B cell (primary cell): ENCODE data around the gene ABCG1. TPM values are rescaled to one million over a fixed set of nuclear protein-coding genes. Genes with fewer than 3 reads are reported as not detected.
A peak's percentile ranks its signal among the peaks of the same experiment; 100 is the strongest.

Source experiments
- ATAC-seq: fragments of 200-7000 bp; cut with Tn5 transposase; one replicate; pipeline ENCODE4 v1.10.0; 2021; ENCODE audit warnings: low read depth, mild to moderate bottlenecking, moderate number of reproducible peaks, moderate library complexity
- CTCF ChIA-PET: fragments of 350-600 bp; sonication (Branson Sonifier 250); formaldehyde crosslinking; loops from one replicate; lab custom pipeline; 2021; ENCODE audit warnings: antibody characterized with exemption, inconsistent platforms; lab: Charles Lee
- POLR2A ChIA-PET: fragments of 350-600 bp; sonication (Branson Sonifier 250); formaldehyde crosslinking; loops from one replicate; lab custom pipeline; 2021; ENCODE audit warnings: antibody characterized with exemption; lab: Charles Lee
- DNase-seq: peaks from one replicate; pipeline ENCODE4 v3.0.0; 2013
- H2AFZ ChIP-seq: 2 replicates; pipeline ENCODE4 v1.6.1; 2012; ENCODE audit warnings: mild to moderate bottlenecking, low read depth, low read length; ENCODE audit not compliant: insufficient read depth, poor library complexity, severe bottlenecking
- H3K27ac ChIP-seq, 2 donors: 1 replicate in 1 of 2; 2 replicates in 1 of 2; pipeline ENCODE4 v1.5.1; 2012 to 2013; ENCODE audit warnings: low read length in 2 of 2, mild to moderate bottlenecking in 2 of 2, moderate library complexity in 1 of 2
- H3K27me3 ChIP-seq, 4 experiments: fragments of 200-600 bp in 1 of 4; sonication (generic) in 1 of 4; replicated peaks in 1 of 4; 1 replicate in 2 of 4; 2 replicates in 2 of 4; pipeline versions ENCODE4 v1.6.1 to v1.7.0; 2013 to 2016; ENCODE audit warnings: low read length in 3 of 4, mild to moderate bottlenecking in 2 of 4, mixed read lengths in 1 of 4, moderate library complexity in 1 of 4; ENCODE audit not compliant: insufficient read depth in 4 of 4, control insufficient read depth in 3 of 4; ENCODE audit errors: control extremely low read depth in 1 of 4
- H3K36me3 ChIP-seq, 2 experiments: replicated peaks in 1 of 2; 1 replicate in 1 of 2; 2 replicates in 1 of 2; pipeline versions ENCODE4 v1.6.1 to v1.7.1; 2013; ENCODE audit warnings: low read length in 1 of 2; ENCODE audit not compliant: insufficient read depth in 2 of 2, control insufficient read depth in 1 of 2; ENCODE audit errors: control extremely low read depth in 1 of 2, extremely low read depth in 1 of 2
- H3K4me1 ChIP-seq, 2 donors: fragments of 200-600 bp in 1 of 2; sonication (generic) in 1 of 2; 1 replicate in 1 of 2; 2 replicates in 1 of 2; pipeline versions ENCODE4 v1.5.1 to v1.6.1; 2013 to 2017; ENCODE audit warnings: low read length in 2 of 2; ENCODE audit not compliant: control insufficient read depth in 2 of 2, insufficient read depth in 2 of 2
- H3K4me2 ChIP-seq: replicated peaks from 2 replicates; pipeline ENCODE3; 2012; ENCODE audit warnings: mild to moderate bottlenecking, low read depth, low read length; ENCODE audit not compliant: poor library complexity, severe bottlenecking
- H3K4me3 ChIP-seq, 5 experiments: fragments of 200-600 bp in 1 of 5; sonication (generic) in 1 of 5; 1 replicate in 3 of 5; 2 replicates in 2 of 5; pipeline versions ENCODE4 v1.5.1 to v1.7.0; 2011 to 2016; ENCODE audit warnings: low read length in 4 of 5, mild to moderate bottlenecking in 4 of 5, low read depth in 2 of 5, control low read depth in 1 of 5, moderate library complexity in 1 of 5; ENCODE audit not compliant: insufficient read depth in 1 of 5; ENCODE audit errors: control extremely low read depth in 1 of 5, extremely low read depth in 1 of 5
- H3K79me2 ChIP-seq: fragments of 200-600 bp; sonication (generic); one replicate; pipeline ENCODE4 v1.6.0; 2016; ENCODE audit warnings: low read length; ENCODE audit not compliant: control insufficient read depth, insufficient read depth
- H3K9ac ChIP-seq: fragments of 200-600 bp; sonication (generic); 2 replicates; pipeline ENCODE4 v1.6.1; 2017; ENCODE audit warnings: mild to moderate bottlenecking, low read length, moderate library complexity
- H3K9me3 ChIP-seq, 3 donors: one replicate each; pipeline versions ENCODE4 v1.6.1 to v1.7.1; 2013; ENCODE audit warnings: low read length in 2 of 3; ENCODE audit not compliant: control insufficient read depth in 2 of 3, insufficient read depth in 1 of 3; ENCODE audit errors: control extremely low read depth in 1 of 3
- H4K20me1 ChIP-seq: 2 replicates; pipeline ENCODE4 v1.6.0; 2012; ENCODE audit warnings: mild to moderate bottlenecking, low read length; ENCODE audit not compliant: insufficient read depth, control insufficient read depth, poor library complexity, severe bottlenecking
- H3K27ac Mint-ChIP-seq: one replicate; pipeline ENCODE4 v1.8.0; 2021; ENCODE audit warnings: mixed read lengths
- H3K27me3 Mint-ChIP-seq: one replicate; pipeline ENCODE4 v1.8.0; 2021; ENCODE audit warnings: mixed read lengths
- H3K4me1 Mint-ChIP-seq: one replicate; pipeline ENCODE4 v1.8.0; 2021; ENCODE audit warnings: mixed read lengths
- H3K4me3 Mint-ChIP-seq: one replicate; pipeline ENCODE4 v1.8.0; 2021; ENCODE audit warnings: mixed read lengths
- H3K9me3 Mint-ChIP-seq: one replicate; pipeline ENCODE4 v1.8.0; 2022; ENCODE audit warnings: mixed read lengths; ENCODE audit not compliant: insufficient read depth
- CTCF ChIP-seq: fragments of 200-600 bp; IDR thresholded peaks from one replicate; pipeline ENCODE4 v1.8.0; 2022; ENCODE audit warnings: antibody characterized with exemption, mild to moderate bottlenecking
- EZH2 ChIP-seq: IDR thresholded peaks from 2 replicates; pipeline ENCODE4 v1.6.1; 2012; ENCODE audit warnings: borderline replicate concordance, low read depth, mild to moderate bottlenecking, moderate library complexity, low read length; ENCODE audit not compliant: insufficient read depth, poor library complexity, severe bottlenecking
- WGBS: methylation state at CpG from one replicate; pipeline ENCODE4 v1.1.5; 2013; ENCODE audit warnings: missing lambda C conversion rate; ENCODE audit not compliant: insufficient coverage; 5-methylcytosine and 5-hydroxymethylcytosine counted together
- intact Hi-C: fragments of 100-400 bp; cut with micrococcal nuclease; formaldehyde crosslinking; loops from one replicate; pipeline ENCODE4 v1.10.0; 2022
- polyA plus RNA-seq: library from polyadenylated mRNA; depleted of rRNA; stranded (reverse); fragments of >200 nt; gene quantifications from 2 replicates; pipeline ENCODE4 v1.2.3, GENCODE V29; 2012
- total RNA-seq, 2 donors: library from RNA; stranded (reverse); fragments of 120-200 nt in 1 of 2; gene quantifications; 1 replicate in 1 of 2; 2 replicates in 1 of 2; pipeline versions ENCODE4 v1.2.3 to v1.2.4, GENCODE V29; 2013 to 2022

The ABCG1 gene
- total and polyA plus RNA-seq, 2 donors (not counting 1 experiment from before 2014, with no cell fraction given): 8.7 to 27.5 TPM

- Histone ChIP-seq H3K79me2 (peaks cover 77% of the 10 kb centered on the region), H3K4me3 (peak overlapping the region in 4 of 5 experiments; percentile 43 to 62 (median 50))
- H3K9me3 Mint-ChIP-seq: no peaks in the 10 kb centered on the region
Measured at GRCh38 chr21:42234041-42234440, 15.1 kb downstream of the ABCG1 start.

More at GRCh38 chr21:42234041-42234440, 15.1 kb downstream of the ABCG1 start:
- Histone ChIP-seq H3K4me2 (peak overlapping the region; percentile 91), H3K27me3 (no peaks in the 10 kb centered on the region), H4K20me1 (peaks cover 36% of the 10 kb centered on the region), H2AFZ (no peak overlapping the region), H3K4me1 (peaks cover 78 to 92% of the 10 kb centered on the region in 2 donors), H3K9me3 (no peaks in the 10 kb centered on the region), H3K27ac (peak overlapping the region; percentile 93 to 98), H3K9ac (peak overlapping the region; percentile 56), H3K36me3 (peaks cover 0 to 9% of the 10 kb centered on the region in 2 experiments)
- no peak for TF ChIP-seq EZH2
- TF ChIP-seq CTCF: no peak
- WGBS: 61% methylated on average over 2 of the region's 8 CpGs
- intact Hi-C loops: loop anchor here (1.0 to 10.0 kb wide), 3 partner anchors 8 to 869 kb away; partner anchors contain the start of genes MX2 and ZBTB21
- Mint-ChIP-seq H3K27ac (peak overlapping the region; percentile 93), H3K4me3 (peak overlapping the region; percentile 82), H3K4me1 (peaks cover 95% of the 10 kb centered on the region), H3K27me3 (no peaks in the 10 kb centered on the region)
- ChIA-PET CTCF (interaction anchor here (0.6 to 4.7 kb wide), 13 partner anchors 13 to 302 kb away, joined by 3 to 36 read pairs (median 5); partner anchors contain the start of gene ABCG1), POLR2A (interaction anchor here (1.0 to 1.9 kb wide), 4 partner anchors 14 to 224 kb away, joined by 5 to 23 read pairs (median 8); partner anchors contain the start of genes ABCG1 and ZBTB21)
- ATAC-seq: no peak
- DNase-seq: no peak
